A673 (cell line): ENCODE data around the gene RNF17.

Experiments used
- EZH2 ChIP-seq: fragments of 200-600 bp; sonication (generic); IDR thresholded peaks from 2 replicates; pipeline ENCODE4 v1.6.1; 2017; ENCODE audit warnings: borderline replicate concordance, low read depth, mild to moderate bottlenecking, mixed read lengths, antibody characterized with exemption, low read length; ENCODE audit not compliant: poor library complexity, severe bottlenecking
- TF ChIP-seq, protein P1 (sequence below): fragments of 300-800, 200-600 bp; sonication (generic); conservative IDR thresholded peaks from 2 replicates; pipeline ENCODE4 v1.5.1; 2017; ENCODE audit warnings: low read depth, mild to moderate bottlenecking, antibody characterized with exemption, low read length, moderate library complexity, mixed read lengths

GRCh38 chr13:24906268-24906667 is 142.3 kb downstream of the RNF17 start:
- TF ChIP-seq, protein P1, sequence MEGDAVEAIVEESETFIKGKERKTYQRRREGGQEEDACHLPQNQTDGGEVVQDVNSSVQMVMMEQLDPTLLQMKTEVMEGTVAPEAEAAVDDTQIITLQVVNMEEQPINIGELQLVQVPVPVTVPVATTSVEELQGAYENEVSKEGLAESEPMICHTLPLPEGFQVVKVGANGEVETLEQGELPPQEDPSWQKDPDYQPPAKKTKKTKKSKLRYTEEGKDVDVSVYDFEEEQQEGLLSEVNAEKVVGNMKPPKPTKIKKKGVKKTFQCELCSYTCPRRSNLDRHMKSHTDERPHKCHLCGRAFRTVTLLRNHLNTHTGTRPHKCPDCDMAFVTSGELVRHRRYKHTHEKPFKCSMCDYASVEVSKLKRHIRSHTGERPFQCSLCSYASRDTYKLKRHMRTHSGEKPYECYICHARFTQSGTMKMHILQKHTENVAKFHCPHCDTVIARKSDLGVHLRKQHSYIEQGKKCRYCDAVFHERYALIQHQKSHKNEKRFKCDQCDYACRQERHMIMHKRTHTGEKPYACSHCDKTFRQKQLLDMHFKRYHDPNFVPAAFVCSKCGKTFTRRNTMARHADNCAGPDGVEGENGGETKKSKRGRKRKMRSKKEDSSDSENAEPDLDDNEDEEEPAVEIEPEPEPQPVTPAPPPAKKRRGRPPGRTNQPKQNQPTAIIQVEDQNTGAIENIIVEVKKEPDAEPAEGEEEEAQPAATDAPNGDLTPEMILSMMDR = no peak
- no peak for TF ChIP-seq EZH2
